ENCODE data around the gene EGLN2. TPM values are rescaled to one million over a fixed set of nuclear protein-coding genes. Genes with fewer than 3 reads are reported as not detected.

EGLN2 gene
- total RNA-seq, 1 experiment from 2014 or later, result 131 TPM

DNA sequence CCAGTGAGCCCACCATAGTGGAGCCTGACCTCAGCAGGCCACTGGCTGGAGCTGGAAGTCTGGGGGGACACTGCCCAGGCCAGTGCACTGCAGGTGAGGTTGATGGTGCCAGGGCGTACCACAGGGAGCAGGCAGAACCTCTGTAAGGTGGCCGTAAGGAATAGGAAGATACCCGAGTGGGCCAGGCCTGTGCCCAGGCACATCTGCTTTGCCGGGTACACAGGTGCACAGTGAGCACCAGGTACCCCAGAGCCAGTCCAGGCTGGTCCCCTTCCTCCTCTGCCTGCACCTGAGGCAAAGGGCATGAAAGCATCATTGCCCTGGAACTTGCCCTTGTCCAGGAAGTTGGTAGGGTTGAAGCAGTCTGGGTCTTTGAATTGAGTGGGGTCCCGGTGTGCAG lies 9.5 kb downstream of the EGLN2 start:
- H3K27me3 Mint-ChIP-seq (ENCODE audit: low read depth), result peaks cover 18% of the 10 kb centered on the region
- no CpG with 5 or more reads among the region's 5 CpGs for WGBS (ENCODE audit: extremely low coverage, insufficient read length, low lambda C conversion rate)

More for the DNA sequence above, 9.5 kb downstream of the EGLN2 start:
- no peak overlapping the region for H2AK5ac ChIP-seq (ENCODE audit: insufficient read length, low read length)
- H3K79me2 ChIP-seq (ENCODE audit: insufficient read depth, low read length), result no peaks in the 10 kb centered on the region; the same call in 1 of the 2 replicates
- H3K18ac ChIP-seq (ENCODE audit: insufficient read length, low read depth, low read length), result no peak overlapping the region
- H3K14ac ChIP-seq (ENCODE audit: insufficient read depth, low read length), result no peak overlapping the region
- no peak overlapping the region for H3K56ac ChIP-seq (ENCODE audit: insufficient read length, low read depth, low read length)
- H3K4me1 ChIP-seq (ENCODE audit: insufficient read depth, low read length), result peaks cover 13% of the 10 kb centered on the region
- H2BK20ac ChIP-seq (ENCODE audit: low read depth, low read length, poor library complexity, severe bottlenecking), result no peak overlapping the region
- H2AFZ ChIP-seq (ENCODE audit: low read length), result no peak overlapping the region
- H3K79me1 ChIP-seq (ENCODE audit: insufficient read depth, low read depth, low read length, poor library complexity, severe bottlenecking), result peaks cover 4% of the 10 kb centered on the region
- Mint-ChIP-seq H3K36me3 (ENCODE audit: insufficient read depth in 1 of 3, low read depth in 3 of 3) (peaks cover 22 to 46% (median 35%) of the 10 kb centered on the region in 3 experiments; a peak in 6 of 7 replicates), H3K4me3 (no peak overlapping the region), H3K27ac (no peak overlapping the region), H3K4me1 (peaks cover 61 to 69% of the 10 kb centered on the region in 2 experiments), H3K9me3 (no peaks in the 10 kb centered on the region; a peak in 2 of 5 replicates)
- no peak overlapping the region for H3K4ac ChIP-seq (ENCODE audit: low read depth, low read length)
- no peaks in the 10 kb centered on the region for H3K9me3 ChIP-seq (ENCODE audit: control insufficient read depth, low read depth, low read length)
- no peaks in the 10 kb centered on the region for H3K27me3 ChIP-seq (ENCODE audit: insufficient read depth, low read length)
- peaks cover 12% of the 10 kb centered on the region for H3K23me2 ChIP-seq (ENCODE audit: insufficient read length, low read depth, low read length, poor library complexity, severe bottlenecking)
- no peak overlapping the region for H3K27ac ChIP-seq (ENCODE audit: insufficient read length, low read depth, low read length)
- peaks cover 2% of the 10 kb centered on the region for H4K20me1 ChIP-seq (ENCODE audit: control insufficient read depth, insufficient read depth, insufficient read length)
- no peak overlapping the region for H3K9ac ChIP-seq (ENCODE audit: extremely low read depth, insufficient read length, low read length)
- H3T11ph ChIP-seq (ENCODE audit: low read length), result no peak overlapping the region
- no peak overlapping the region for H3K23ac ChIP-seq (ENCODE audit: insufficient read length, low read depth, low read length)
- no peak overlapping the region for H4K8ac ChIP-seq (replicated peaks; ENCODE audit: insufficient read length, low read depth, low read length)
- H4K91ac ChIP-seq (ENCODE audit: insufficient read length, low read depth, low read length), result no peak overlapping the region
- no peak overlapping the region for H2BK15ac ChIP-seq (ENCODE audit: low read depth, low read length)
- TF ChIP-seq, protein P1, sequence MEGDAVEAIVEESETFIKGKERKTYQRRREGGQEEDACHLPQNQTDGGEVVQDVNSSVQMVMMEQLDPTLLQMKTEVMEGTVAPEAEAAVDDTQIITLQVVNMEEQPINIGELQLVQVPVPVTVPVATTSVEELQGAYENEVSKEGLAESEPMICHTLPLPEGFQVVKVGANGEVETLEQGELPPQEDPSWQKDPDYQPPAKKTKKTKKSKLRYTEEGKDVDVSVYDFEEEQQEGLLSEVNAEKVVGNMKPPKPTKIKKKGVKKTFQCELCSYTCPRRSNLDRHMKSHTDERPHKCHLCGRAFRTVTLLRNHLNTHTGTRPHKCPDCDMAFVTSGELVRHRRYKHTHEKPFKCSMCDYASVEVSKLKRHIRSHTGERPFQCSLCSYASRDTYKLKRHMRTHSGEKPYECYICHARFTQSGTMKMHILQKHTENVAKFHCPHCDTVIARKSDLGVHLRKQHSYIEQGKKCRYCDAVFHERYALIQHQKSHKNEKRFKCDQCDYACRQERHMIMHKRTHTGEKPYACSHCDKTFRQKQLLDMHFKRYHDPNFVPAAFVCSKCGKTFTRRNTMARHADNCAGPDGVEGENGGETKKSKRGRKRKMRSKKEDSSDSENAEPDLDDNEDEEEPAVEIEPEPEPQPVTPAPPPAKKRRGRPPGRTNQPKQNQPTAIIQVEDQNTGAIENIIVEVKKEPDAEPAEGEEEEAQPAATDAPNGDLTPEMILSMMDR (conservative IDR thresholded peaks at IDR 0.05), result no peak
- H2BK120ac ChIP-seq (ENCODE audit: low read depth, low read length, poor library complexity, severe bottlenecking), result no peak overlapping the region
- no peak overlapping the region for H2BK12ac ChIP-seq (ENCODE audit: insufficient read length, low read depth, low read length)
- DNase-seq, result no peak
- H4K5ac ChIP-seq (ENCODE audit: insufficient read length, low read depth, low read length), result no peak overlapping the region
- no peak overlapping the region for H3K4me2 ChIP-seq (ENCODE audit: insufficient read depth, insufficient read length, low read length)
- no peak overlapping the region for H2BK5ac ChIP-seq (ENCODE audit: insufficient read length, low read length)
